HepG2 (cell line): ENCODE results near the gene BAZ2A. TPM values are rescaled to one million over a fixed set of nuclear protein-coding genes. Genes with fewer than 3 reads are reported as not detected.

ENCODE experiments used
- ADNP ChIP-seq: sonication (generic); formaldehyde crosslinking; IDR thresholded peaks from 2 replicates; pipeline ENCODE4 v1.4.0; 2020; ENCODE audit warnings: missing genetic modification reagents
- ELF3 ChIP-seq: IDR thresholded peaks from 2 replicates; pipeline ENCODE4 v1.6.1; 2016; ENCODE audit warnings: missing genetic modification reagents, missing compliant biosample characterization
- FIP1L1 ChIP-seq: fragments of 200-400 bp; formaldehyde crosslinking; IDR thresholded peaks from 2 replicates; pipeline ENCODE4 v1.6.1; 2018; ENCODE audit warnings: low read depth, mild to moderate bottlenecking, low read length, moderate library complexity, borderline replicate concordance; ENCODE audit not compliant: insufficient read depth
- GATAD1 ChIP-seq: IDR thresholded peaks from 2 replicates; pipeline ENCODE4 v1.6.1; 2016; ENCODE audit warnings: missing genetic modification reagents, missing compliant biosample characterization
- HNF4G ChIP-seq, 2 experiments: sonication (generic) in 1 of 2; formaldehyde crosslinking in 1 of 2; IDR thresholded peaks; 2 replicates each; pipeline versions ENCODE4 v1.4.0 to v1.6.1; 2011 to 2020; ENCODE audit warnings: borderline replicate concordance in 2 of 2, low read depth in 2 of 2, mild to moderate bottlenecking in 2 of 2, low read length in 1 of 2, missing genetic modification reagents in 1 of 2, moderate library complexity in 1 of 2
- KLF11 ChIP-seq: IDR thresholded peaks from 2 replicates; pipeline ENCODE4 v1.6.1; 2016; ENCODE audit warnings: missing compliant biosample characterization
- MATR3 ChIP-seq: sonication (generic); formaldehyde crosslinking; IDR thresholded peaks from 2 replicates; pipeline ENCODE4 v1.4.0; 2020; ENCODE audit warnings: missing genetic modification reagents
- PAX8 ChIP-seq: sonication (generic); formaldehyde crosslinking; IDR thresholded peaks from 2 replicates; pipeline ENCODE4 v1.8.0; 2022; ENCODE audit warnings: mild to moderate bottlenecking, missing genetic modification reagents, borderline replicate concordance
- POLR2AphosphoS5 ChIP-seq: IDR thresholded peaks from 2 replicates; pipeline ENCODE4 v1.6.1; 2012; ENCODE audit warnings: low read depth, low read length
- SIX1 ChIP-seq: sonication (generic); formaldehyde crosslinking; IDR thresholded peaks from 2 replicates; pipeline ENCODE4 v1.4.0; 2020; ENCODE audit warnings: missing genetic modification reagents, borderline replicate concordance
- SKI ChIP-seq: fragments of 450-650 bp; IDR thresholded peaks from one replicate; pipeline ENCODE4 v1.6.1; 2018; ENCODE audit warnings: mild to moderate bottlenecking; ENCODE audit not compliant: partially characterized antibody
- SRF ChIP-seq: IDR thresholded peaks from 2 replicates; pipeline ENCODE4 v1.6.1; 2011; ENCODE audit warnings: mild to moderate bottlenecking, low read depth, low read length, moderate library complexity
- SSRP1 ChIP-seq: IDR thresholded peaks from 2 replicates; pipeline ENCODE4 v1.6.1; 2016; ENCODE audit warnings: control low read depth
- TBL1XR1 ChIP-seq: fragments of 150-350 bp; IDR thresholded peaks from 2 replicates; pipeline ENCODE4 v1.6.1; 2014; ENCODE audit warnings: borderline replicate concordance, low read length; ENCODE audit not compliant: partially characterized antibody
- THAP8 ChIP-seq: sonication (generic); formaldehyde crosslinking; IDR thresholded peaks from 2 replicates; pipeline ENCODE4 v1.5.1; 2020; ENCODE audit warnings: missing genetic modification reagents, mild to moderate bottlenecking, borderline replicate concordance
- ZFP1 ChIP-seq: IDR thresholded peaks from 2 replicates; pipeline ENCODE4 v1.6.1; 2016
- ZNF329 ChIP-seq: sonication (generic); formaldehyde crosslinking; IDR thresholded peaks from 2 replicates; pipeline ENCODE4 v1.9.0; 2021; ENCODE audit warnings: low read depth, mild to moderate bottlenecking, missing genetic modification reagents
- ZNF501 ChIP-seq: sonication (generic); formaldehyde crosslinking; IDR thresholded peaks from 2 replicates; pipeline ENCODE4 v1.5.1; 2020; ENCODE audit warnings: mild to moderate bottlenecking, moderate library complexity, missing genetic modification reagents
- ZNF746 ChIP-seq: sonication (generic); formaldehyde crosslinking; IDR thresholded peaks from 2 replicates; pipeline ENCODE4 v1.8.0; 2022; ENCODE audit warnings: mild to moderate bottlenecking, missing genetic modification reagents
- ZSCAN21 ChIP-seq: sonication (generic); formaldehyde crosslinking; IDR thresholded peaks from 2 replicates; pipeline ENCODE4 v1.8.0; 2022; ENCODE audit warnings: mild to moderate bottlenecking, missing genetic modification reagents, moderate library complexity, borderline replicate concordance
- ZSCAN30 ChIP-seq: sonication (generic); formaldehyde crosslinking; IDR thresholded peaks from 2 replicates; pipeline ENCODE4 v1.5.0; 2020; ENCODE audit warnings: mild to moderate bottlenecking, missing genetic modification reagents
- ZSCAN31 ChIP-seq: sonication (generic); formaldehyde crosslinking; IDR thresholded peaks from 2 replicates; pipeline ENCODE4 v1.5.0; 2020; ENCODE audit warnings: low read depth, mild to moderate bottlenecking, missing genetic modification reagents
- polyA plus RNA-seq, 8 experiments: library from polyadenylated mRNA; depleted of rRNA in 3 of 8; stranded (reverse) in 7 of 8; unstranded in 1 of 8; fragments of >200 nt; fragmentation: Illumina TruSeq in 4 of 8; extraction: Trizol in 4 of 8; gene quantifications; 2 replicates each; pipeline versions ENCODE4 v1.2.1 to v1.2.3, GENCODE V29; 2011 to 2016; ENCODE audit warnings: low read depth in 4 of 8, missing spikeins in 1 of 8, mixed read lengths in 1 of 8; ENCODE audit not compliant: insufficient read depth in 1 of 8
- total RNA-seq, 5 experiments: library from RNA; depleted of rRNA; stranded (reverse); fragments of >200 nt; fragmentation: Illumina TruSeq; extraction: Trizol; gene quantifications; 2 replicates each; pipeline ENCODE4 v1.2.3, GENCODE V29; 2016; ENCODE audit warnings: low read depth in 1 of 5
- TF ChIP-seq, protein P1 (sequence below): conservative IDR thresholded peaks from 2 replicates; pipeline ENCODE4 v1.6.1; 2018; ENCODE audit warnings: missing genetic modification reagents
- TF ChIP-seq, protein P2 (sequence below): sonication (generic); formaldehyde crosslinking; IDR thresholded peaks from 2 replicates; pipeline ENCODE4 v1.4.0; 2020; ENCODE audit warnings: missing genetic modification reagents, borderline replicate concordance
- TF ChIP-seq, protein P3 (sequence below): sonication (generic); formaldehyde crosslinking; IDR thresholded peaks from 2 replicates; pipeline ENCODE4 v1.9.0; 2021; ENCODE audit warnings: missing genetic modification reagents, mild to moderate bottlenecking, borderline replicate concordance

BAZ2A gene
- total and polyA plus RNA-seq, 2 of the 13 experiments (the other 11 are each of a cell fraction or from before 2014, with no cell fraction given): 21.8 to 73.5 TPM

DNA sequence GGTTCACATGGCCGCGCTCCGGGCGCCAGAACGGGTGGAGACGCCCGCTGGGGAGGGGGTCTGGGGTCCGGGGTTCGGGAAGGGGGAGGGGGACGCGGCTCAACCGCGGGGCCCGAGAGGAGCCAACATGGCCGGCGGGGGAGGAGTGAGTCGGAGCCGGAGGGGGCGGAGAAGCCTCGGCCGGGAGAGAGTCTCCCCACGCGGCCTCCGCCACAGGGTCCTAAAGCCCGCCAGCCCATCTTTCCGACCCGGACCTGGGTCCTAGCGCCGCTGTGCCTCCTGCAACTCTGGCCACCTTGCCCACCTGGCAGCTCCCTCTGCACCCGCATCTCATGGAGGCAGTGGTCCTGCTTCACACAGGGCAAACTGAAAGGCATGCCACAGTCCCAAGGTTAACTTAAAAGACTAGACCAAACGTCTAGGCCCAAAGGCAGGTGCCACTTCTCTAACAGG is at the start of gene BAZ2A (continued):
- TF ChIP-seq MATR3 (CRISPR knock-in tag) (no peak), ADNP (CRISPR knock-in tag) (no peak), SSRP1 (CRISPR knock-in tag) (0 out of 2 replicates have a peak, but pooled peaks have one; percentile 78), ZSCAN31 (peak; percentile 66; the same call in 1 of the 2 replicates), ZSCAN30 (CRISPR knock-in tag) (no peak), GATAD1 (peak; percentile 80), PAX8 (no peak), THAP8 (CRISPR knock-in tag) (no peak), ZNF501 (CRISPR knock-in tag) (peak; percentile 42; the same call in 1 of the 2 replicates), ZNF746 (CRISPR knock-in tag) (no peak), ELF3 (CRISPR knock-in tag) (peak; percentile 79), TBL1XR1 (no peak), POLR2AphosphoS5 (no peak), ZNF329 (0 out of 2 replicates have a peak, but pooled peaks have one; percentile 32), KLF11 (CRISPR knock-in tag) (0 out of 2 replicates have a peak, but pooled peaks have one; percentile 42), SKI (peak; percentile 24), ZSCAN21 (CRISPR knock-in tag) (no peak; the same call in 1 of the 2 replicates), SRF (0 out of 2 replicates have a peak, but pooled peaks have one; percentile 41), FIP1L1 (no peak), ZFP1 (CRISPR knock-in tag) (0 out of 2 replicates have a peak, but pooled peaks have one; percentile 30), HNF4G (IDR thresholded peaks at IDR 0.05; ENCODE audit: borderline replicate concordance, low read depth, low read length) (peak; percentile 31; the same call in 1 of the 2 replicates), HNF4G (CRISPR knock-in tag; IDR thresholded peaks at IDR 0.05; ENCODE audit: borderline replicate concordance, low read depth) (no peak), SIX1 (CRISPR knock-in tag) (no peak)
- TF ChIP-seq, protein P1, sequence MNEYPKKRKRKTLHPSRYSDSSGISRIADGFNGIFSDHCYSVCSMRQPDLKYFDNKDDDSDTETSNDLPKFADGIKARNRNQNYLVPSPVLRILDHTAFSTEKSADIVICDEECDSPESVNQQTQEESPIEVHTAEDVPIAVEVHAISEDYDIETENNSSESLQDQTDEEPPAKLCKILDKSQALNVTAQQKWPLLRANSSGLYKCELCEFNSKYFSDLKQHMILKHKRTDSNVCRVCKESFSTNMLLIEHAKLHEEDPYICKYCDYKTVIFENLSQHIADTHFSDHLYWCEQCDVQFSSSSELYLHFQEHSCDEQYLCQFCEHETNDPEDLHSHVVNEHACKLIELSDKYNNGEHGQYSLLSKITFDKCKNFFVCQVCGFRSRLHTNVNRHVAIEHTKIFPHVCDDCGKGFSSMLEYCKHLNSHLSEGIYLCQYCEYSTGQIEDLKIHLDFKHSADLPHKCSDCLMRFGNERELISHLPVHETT (CRISPR knock-in tag): 0 out of 2 replicates have a peak, but pooled peaks have one; percentile 59
- TF ChIP-seq, protein P2, sequence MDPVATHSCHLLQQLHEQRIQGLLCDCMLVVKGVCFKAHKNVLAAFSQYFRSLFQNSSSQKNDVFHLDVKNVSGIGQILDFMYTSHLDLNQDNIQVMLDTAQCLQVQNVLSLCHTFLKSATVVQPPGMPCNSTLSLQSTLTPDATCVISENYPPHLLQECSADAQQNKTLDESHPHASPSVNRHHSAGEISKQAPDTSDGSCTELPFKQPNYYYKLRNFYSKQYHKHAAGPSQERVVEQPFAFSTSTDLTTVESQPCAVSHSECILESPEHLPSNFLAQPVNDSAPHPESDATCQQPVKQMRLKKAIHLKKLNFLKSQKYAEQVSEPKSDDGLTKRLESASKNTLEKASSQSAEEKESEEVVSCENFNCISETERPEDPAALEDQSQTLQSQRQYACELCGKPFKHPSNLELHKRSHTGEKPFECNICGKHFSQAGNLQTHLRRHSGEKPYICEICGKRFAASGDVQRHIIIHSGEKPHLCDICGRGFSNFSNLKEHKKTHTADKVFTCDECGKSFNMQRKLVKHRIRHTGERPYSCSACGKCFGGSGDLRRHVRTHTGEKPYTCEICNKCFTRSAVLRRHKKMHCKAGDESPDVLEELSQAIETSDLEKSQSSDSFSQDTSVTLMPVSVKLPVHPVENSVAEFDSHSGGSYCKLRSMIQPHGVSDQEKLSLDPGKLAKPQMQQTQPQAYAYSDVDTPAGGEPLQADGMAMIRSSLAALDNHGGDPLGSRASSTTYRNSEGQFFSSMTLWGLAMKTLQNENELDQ (CRISPR knock-in tag): no peak
- TF ChIP-seq, protein P3, sequence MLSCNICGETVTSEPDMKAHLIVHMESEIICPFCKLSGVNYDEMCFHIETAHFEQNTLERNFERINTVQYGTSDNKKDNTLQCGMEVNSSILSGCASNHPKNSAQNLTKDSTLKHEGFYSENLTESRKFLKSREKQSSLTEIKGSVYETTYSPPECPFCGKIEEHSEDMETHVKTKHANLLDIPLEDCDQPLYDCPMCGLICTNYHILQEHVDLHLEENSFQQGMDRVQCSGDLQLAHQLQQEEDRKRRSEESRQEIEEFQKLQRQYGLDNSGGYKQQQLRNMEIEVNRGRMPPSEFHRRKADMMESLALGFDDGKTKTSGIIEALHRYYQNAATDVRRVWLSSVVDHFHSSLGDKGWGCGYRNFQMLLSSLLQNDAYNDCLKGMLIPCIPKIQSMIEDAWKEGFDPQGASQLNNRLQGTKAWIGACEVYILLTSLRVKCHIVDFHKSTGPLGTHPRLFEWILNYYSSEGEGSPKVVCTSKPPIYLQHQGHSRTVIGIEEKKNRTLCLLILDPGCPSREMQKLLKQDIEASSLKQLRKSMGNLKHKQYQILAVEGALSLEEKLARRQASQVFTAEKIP: no peak
